ENCODE results near the gene MYO15A. TPM values are rescaled to one million over a fixed set of nuclear protein-coding genes. Genes with fewer than 3 reads are reported as not detected.

The MYO15A gene
- total and polyA plus RNA-seq, 2 of the 4 experiments (the other 2 are of a cell fraction) = 0.18 to 1.1 TPM

DNA sequence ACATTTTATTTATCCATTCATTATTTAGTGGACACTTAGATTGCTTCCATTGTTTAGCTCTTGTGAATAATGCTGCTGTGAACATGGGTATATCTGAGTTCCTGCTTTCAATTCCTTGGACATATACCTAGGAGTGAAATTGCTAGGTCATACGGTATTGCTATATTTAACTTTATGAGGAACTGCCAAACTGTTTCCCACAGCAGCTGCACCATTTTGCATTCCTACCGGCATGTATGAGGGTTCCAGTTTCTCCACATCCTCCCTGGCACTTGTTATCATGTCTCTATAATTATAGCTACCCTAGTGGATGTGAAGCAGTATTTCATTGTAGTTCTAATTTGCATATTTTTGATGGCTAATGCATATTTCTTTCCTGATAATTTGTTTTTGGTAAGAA lies 44.5 kb upstream of the MYO15A start:
- in situ Hi-C loops (cut with MboI; ENCODE audit: low sequenced_read_pairs) = no loop called here
- Histone ChIP-seq H4K91ac (ENCODE audit: insufficient read depth, low read depth, low read length) (no peak overlapping the region), H3K56ac (ENCODE audit: extremely low read depth, insufficient read depth, low read length) (no peak overlapping the region), H3K18ac (ENCODE audit: low read depth, low read length) (no peak overlapping the region), H2BK5ac (ENCODE audit: low read depth, low read length, poor library complexity, severe bottlenecking) (no peak overlapping the region), H3K9me3 (ENCODE audit: control insufficient read depth, insufficient read depth, low read length) (no peaks in the 10 kb centered on the region), H2AK5ac (ENCODE audit: low read depth, low read length) (no peak overlapping the region), H3K9me1 (ENCODE audit: insufficient read depth, low read length) (no peaks in the 10 kb centered on the region), H4K8ac (ENCODE audit: low read depth in 2 of 2, low read length in 2 of 2) (no peak overlapping the region), H3K14ac (replicated peaks; ENCODE audit: low read depth, low read length) (no peak overlapping the region), H3K36me3 (ENCODE audit: control insufficient read depth, insufficient read depth, low read length) (peaks cover 28% of the 10 kb centered on the region), H3K79me1 (ENCODE audit: low read depth in 1 of 2, low read length in 2 of 2) (no peaks in the 10 kb centered on the region), H2BK20ac (ENCODE audit: low read depth, low read length) (no peak overlapping the region), H2BK120ac (ENCODE audit: low read depth, low read length) (no peak overlapping the region), H3K4me3 (ENCODE audit: insufficient read depth, low read depth, low read length) (no peak overlapping the region), H3K9ac (ENCODE audit: low read depth, low read length) (no peak overlapping the region), H2BK15ac (ENCODE audit: low read depth, low read length) (no peak overlapping the region), H2AFZ (replicated peaks; ENCODE audit: low read length, poor library complexity) (no peak overlapping the region), H3K4me1 (ENCODE audit: control insufficient read depth, insufficient read depth, low read length) (no peaks in the 10 kb centered on the region), H2AK9ac (replicated peaks; ENCODE audit: low read depth, low read length, poor library complexity) (no peak overlapping the region), H3K4me2 (ENCODE audit: low read depth, low read length) (no peak overlapping the region), H4K20me1 (ENCODE audit: insufficient read depth, low read length) (no peaks in the 10 kb centered on the region), H3K4ac (ENCODE audit: low read depth, low read length) (no peak overlapping the region), H3K23ac (ENCODE audit: low read depth, low read length) (no peak overlapping the region), H3K27me3 (ENCODE audit: control insufficient read depth, insufficient read depth, low read length) (no peaks in the 10 kb centered on the region), H4K5ac (ENCODE audit: low read depth, low read length) (no peak overlapping the region), H3K27ac (ENCODE audit: insufficient read depth, low read length) (no peak overlapping the region)
- ChIA-PET CTCF (no interaction called here), POLR2A (ENCODE audit: unreplicated experiment) (no interaction called here)
- WGBS, 2 experiments (ENCODE audit: extremely low coverage in 2 of 2, insufficient read length in 1 of 2) = no CpG with 5 or more reads among the region's 2 CpGs
- intact Hi-C loops (cut with micrococcal nuclease) = no loop called here
- DNase-seq = no peak
- BruUV-seq (replicated peaks) = no TSS peak
- dilution Hi-C loops (cut with HindIII; ENCODE audit: low sequenced_read_pairs, unreplicated experiment) = no loop called here
- no peak for ATAC-seq (ENCODE audit: low read depth)
- TF ChIP-seq MXI1 (IDR thresholded peaks at IDR 0.05; ENCODE audit: borderline replicate concordance, low read depth, low read length) = no peak
- no peak for TF ChIP-seq CHD1 (IDR thresholded peaks at IDR 0.05; ENCODE audit: low read depth, low read length)
- TF ChIP-seq, protein P1, sequence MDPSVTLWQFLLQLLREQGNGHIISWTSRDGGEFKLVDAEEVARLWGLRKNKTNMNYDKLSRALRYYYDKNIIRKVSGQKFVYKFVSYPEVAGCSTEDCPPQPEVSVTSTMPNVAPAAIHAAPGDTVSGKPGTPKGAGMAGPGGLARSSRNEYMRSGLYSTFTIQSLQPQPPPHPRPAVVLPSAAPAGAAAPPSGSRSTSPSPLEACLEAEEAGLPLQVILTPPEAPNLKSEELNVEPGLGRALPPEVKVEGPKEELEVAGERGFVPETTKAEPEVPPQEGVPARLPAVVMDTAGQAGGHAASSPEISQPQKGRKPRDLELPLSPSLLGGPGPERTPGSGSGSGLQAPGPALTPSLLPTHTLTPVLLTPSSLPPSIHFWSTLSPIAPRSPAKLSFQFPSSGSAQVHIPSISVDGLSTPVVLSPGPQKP (IDR thresholded peaks at IDR 0.05; ENCODE audit: borderline replicate concordance, low read depth, low read length) = no peak
- no peak for TF ChIP-seq NFE2L2 (IDR thresholded peaks at IDR 0.05; ENCODE audit: low read depth, low read length)
- TF ChIP-seq, protein P2, sequence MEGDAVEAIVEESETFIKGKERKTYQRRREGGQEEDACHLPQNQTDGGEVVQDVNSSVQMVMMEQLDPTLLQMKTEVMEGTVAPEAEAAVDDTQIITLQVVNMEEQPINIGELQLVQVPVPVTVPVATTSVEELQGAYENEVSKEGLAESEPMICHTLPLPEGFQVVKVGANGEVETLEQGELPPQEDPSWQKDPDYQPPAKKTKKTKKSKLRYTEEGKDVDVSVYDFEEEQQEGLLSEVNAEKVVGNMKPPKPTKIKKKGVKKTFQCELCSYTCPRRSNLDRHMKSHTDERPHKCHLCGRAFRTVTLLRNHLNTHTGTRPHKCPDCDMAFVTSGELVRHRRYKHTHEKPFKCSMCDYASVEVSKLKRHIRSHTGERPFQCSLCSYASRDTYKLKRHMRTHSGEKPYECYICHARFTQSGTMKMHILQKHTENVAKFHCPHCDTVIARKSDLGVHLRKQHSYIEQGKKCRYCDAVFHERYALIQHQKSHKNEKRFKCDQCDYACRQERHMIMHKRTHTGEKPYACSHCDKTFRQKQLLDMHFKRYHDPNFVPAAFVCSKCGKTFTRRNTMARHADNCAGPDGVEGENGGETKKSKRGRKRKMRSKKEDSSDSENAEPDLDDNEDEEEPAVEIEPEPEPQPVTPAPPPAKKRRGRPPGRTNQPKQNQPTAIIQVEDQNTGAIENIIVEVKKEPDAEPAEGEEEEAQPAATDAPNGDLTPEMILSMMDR (conservative IDR thresholded peaks at IDR 0.05; ENCODE audit: low read depth, low read length) = no peak
